OCI-LY3 (cell line): ENCODE results near the gene KANSL1.
"Not testable (repeated sequence)": the region's sequence is repeated elsewhere in the genome, so short reads cannot be mapped to it uniquely, and the experiment has no call there.

Experiments
- H2AFZ ChIP-seq: fragments of 200-600, 300-600 bp; shearing (Covaris generic); 2 replicates; pipeline ENCODE4 v1.6.0; 2014; ENCODE audit warnings: antibody characterized with exemption, low read depth, low read length
- H3K27ac ChIP-seq: fragments of 200-600, 300-600 bp; sonication (generic); 2 replicates; pipeline ENCODE4 v1.5.1; 2014; ENCODE audit warnings: mild to moderate bottlenecking, low read length, moderate library complexity, mixed read lengths
- H3K27me3 ChIP-seq: fragments of 200-600, 300-600 bp; sonication (generic); 2 replicates; pipeline ENCODE4 v1.6.1; 2014; ENCODE audit warnings: low read depth, low read length, mixed read lengths
- H3K36me3 ChIP-seq: fragments of 200-600, 300-600 bp; sonication (generic); replicated peaks from 2 replicates; pipeline ENCODE3; 2014; ENCODE audit warnings: low read depth, low read length, mixed read lengths
- H3K4me1 ChIP-seq: fragments of 300-600, 200-600 bp; sonication (generic); 2 replicates; pipeline ENCODE4 v1.6.1; 2014; ENCODE audit warnings: low read length, mixed read lengths
- H3K4me2 ChIP-seq: fragments of 200-600, 300-600 bp; sonication (generic); 2 replicates; pipeline ENCODE4 v1.6.1; 2014; ENCODE audit warnings: low read length, mixed read lengths
- H3K4me3 ChIP-seq: fragments of 300-600, 200-600 bp; sonication (generic); 2 replicates; pipeline ENCODE4 v1.5.1; 2014; ENCODE audit warnings: antibody characterized with exemption, mild to moderate bottlenecking, low read length, moderate library complexity
- H3K79me2 ChIP-seq: fragments of 300-600, 200-600 bp; shearing (Covaris generic); 2 replicates; pipeline ENCODE4 v1.6.1; 2014; ENCODE audit warnings: mild to moderate bottlenecking, low read length, mixed read lengths
- H3K9ac ChIP-seq: fragments of 300-600, 200-600 bp; shearing (Covaris generic); 2 replicates; pipeline ENCODE4 v1.6.0; 2014; ENCODE audit warnings: mild to moderate bottlenecking, low read length, moderate library complexity
- H3K9me3 ChIP-seq: fragments of 200-600, 300-600 bp; shearing (Covaris generic); 2 replicates; pipeline ENCODE4 v1.6.1; 2014; ENCODE audit warnings: low read length, mixed read lengths; ENCODE audit not compliant: insufficient read depth
- H4K20me1 ChIP-seq: fragments of 200-600, 300-600 bp; sonication (generic); 2 replicates; pipeline ENCODE4 v1.6.1; 2016; ENCODE audit warnings: low read length, mixed read lengths; ENCODE audit not compliant: insufficient read depth
- CTCF ChIP-seq: fragments of 200-600, 300-600 bp; sonication (generic); IDR thresholded peaks from 2 replicates; pipeline ENCODE4 v1.5.1; 2014; ENCODE audit warnings: antibody characterized with exemption, low read length, low read depth
- EZH2phosphoT487 ChIP-seq: fragments of 200-600 bp; shearing (Covaris generic); IDR thresholded peaks from 2 replicates; pipeline ENCODE4 v1.6.1; 2018; ENCODE audit warnings: antibody characterized with exemption, mixed run types, low read depth

The KANSL1 gene

DNA sequence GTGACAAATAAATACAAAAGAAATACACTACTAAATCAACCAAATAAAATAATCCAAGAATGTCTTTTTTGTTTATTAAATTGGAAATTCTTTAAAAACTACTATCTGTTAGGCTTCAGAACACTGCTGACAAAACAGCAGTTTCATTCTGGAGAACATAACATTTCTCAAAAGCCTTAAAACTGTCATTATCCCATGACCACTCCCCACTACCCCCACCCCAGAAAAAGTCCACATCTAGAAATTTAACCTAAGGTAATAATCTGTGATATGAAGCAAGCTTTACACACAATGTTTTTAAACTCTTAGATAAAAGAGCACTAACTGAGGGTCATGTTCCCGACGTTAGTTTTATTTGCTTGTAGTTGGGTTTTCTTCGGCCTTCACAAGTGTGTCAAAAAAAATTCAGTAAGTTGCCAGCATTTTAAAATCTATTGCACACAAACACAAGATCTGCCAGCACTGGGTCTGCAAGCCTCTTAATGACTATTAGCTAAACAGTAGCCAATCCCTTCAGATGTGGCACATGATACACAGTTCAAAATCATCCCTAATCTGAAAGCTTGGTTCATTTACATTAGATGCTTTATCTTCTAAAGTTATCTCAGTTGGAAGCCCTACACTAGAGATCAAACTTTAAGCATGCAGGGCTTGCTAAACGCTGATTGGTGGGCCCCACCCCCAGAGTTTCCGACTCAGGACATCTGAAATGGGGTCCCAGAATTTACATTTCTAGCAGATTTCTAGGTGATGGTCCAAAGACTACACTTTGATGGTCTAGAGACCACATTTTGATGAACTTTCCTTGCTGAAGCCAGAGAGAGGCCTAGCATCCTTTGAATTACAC is 75.2 kb downstream of the KANSL1 start:
- Histone ChIP-seq H3K4me1 (peaks cover 15% of the 10 kb centered on the region), H3K36me3 (no peaks in the 10 kb centered on the region), H3K27ac (no peak overlapping the region), H2AFZ (no peak overlapping the region), H3K9me3 (no peaks in the 10 kb centered on the region), H3K4me3 (no peak overlapping the region), H3K4me2 (no peak overlapping the region), H3K79me2 (peaks cover 100% of the 10 kb centered on the region), H3K9ac (no peak overlapping the region), H4K20me1 (peaks cover 99% of the 10 kb centered on the region), H3K27me3 (no peaks in the 10 kb centered on the region)
- TF ChIP-seq CTCF: no peak

DNA sequence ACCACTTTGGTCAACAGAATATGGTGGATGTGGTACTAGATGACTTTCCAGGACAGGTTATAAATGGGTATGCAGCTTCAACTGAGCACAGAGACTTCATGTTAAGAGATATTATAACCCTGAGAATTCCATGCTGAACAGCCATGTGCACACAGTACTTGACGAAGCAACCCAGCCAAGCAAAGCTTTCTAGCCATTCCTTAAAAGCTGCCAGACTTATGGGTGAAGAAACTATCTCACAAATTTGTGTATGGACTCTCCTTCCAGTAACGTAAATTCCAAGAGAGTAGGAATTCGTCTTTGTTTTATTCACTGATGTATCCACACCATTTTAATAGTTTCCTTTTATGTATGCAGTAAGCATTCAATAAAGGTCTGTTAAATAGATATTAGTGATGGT is 76.1 kb downstream of the KANSL1 start:
- TF ChIP-seq CTCF: no peak
- TF ChIP-seq EZH2phosphoT487: no peak
- no peaks in the 10 kb centered on the region for H3K9me3 ChIP-seq
- no peaks in the 10 kb centered on the region for H3K36me3 ChIP-seq

DNA sequence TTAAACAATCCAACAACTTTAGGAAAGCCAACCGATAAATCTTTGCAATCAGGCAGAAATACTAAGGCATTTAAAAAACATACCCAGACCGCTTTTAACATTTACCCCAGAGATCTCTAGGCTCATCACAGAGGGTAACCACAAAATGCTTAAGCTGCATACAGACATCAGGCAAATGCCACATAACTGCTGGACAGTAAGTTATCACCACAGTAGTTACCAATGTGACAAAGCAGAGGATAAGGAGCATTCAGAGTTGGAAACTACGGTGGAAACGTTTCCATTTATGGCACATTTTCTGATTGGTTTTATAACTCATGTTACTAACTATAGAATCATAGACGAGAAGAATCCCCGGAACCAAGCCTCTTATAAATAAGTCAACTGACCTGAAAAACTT is 77.5 kb downstream of the KANSL1 start:
- H3K4me2 ChIP-seq: no peak overlapping the region
- H4K20me1 ChIP-seq: peaks cover 93% of the 10 kb centered on the region
- peaks cover 99% of the 10 kb centered on the region for H3K79me2 ChIP-seq
- no peak overlapping the region for H3K27ac ChIP-seq
- no peak for TF ChIP-seq EZH2phosphoT487
- TF ChIP-seq CTCF: no peak
- no peak overlapping the region for H3K4me3 ChIP-seq
- H3K9me3 ChIP-seq: no peaks in the 10 kb centered on the region
- H3K36me3 ChIP-seq: no peaks in the 10 kb centered on the region
- 0 out of 2 replicates have a peak, but pooled peaks cover 3% of the 10 kb centered on the region for H3K4me1 ChIP-seq
- no peak overlapping the region for H3K9ac ChIP-seq
- no peak overlapping the region for H2AFZ ChIP-seq
- H3K27me3 ChIP-seq: no peaks in the 10 kb centered on the region

More for the DNA sequence above, 76.1 kb downstream of the KANSL1 start:
- H3K79me2 ChIP-seq: peaks cover 99% of the 10 kb centered on the region
- H3K27me3 ChIP-seq: no peaks in the 10 kb centered on the region
- H3K27ac ChIP-seq: no peak overlapping the region
- no peak overlapping the region for H2AFZ ChIP-seq
- H3K4me3 ChIP-seq: no peak overlapping the region
- peaks cover 10% of the 10 kb centered on the region for H3K4me1 ChIP-seq
- H3K4me2 ChIP-seq: no peak overlapping the region
- peaks cover 94% of the 10 kb centered on the region for H4K20me1 ChIP-seq
- no peak overlapping the region for H3K9ac ChIP-seq

- H3K4me1 ChIP-seq: not testable (repeated sequence)
Observed at GRCh38 chr17:46111236-46111635, 82.0 kb downstream of the KANSL1 start.

More at GRCh38 chr17:46111236-46111635, 82.0 kb downstream of the KANSL1 start:
- Histone ChIP-seq H4K20me1 (peaks cover 93% of the 10 kb centered on the region), H3K79me2 (peaks cover 99% of the 10 kb centered on the region)
- H3K27me3 ChIP-seq, H3K9ac ChIP-seq, H3K4me2 ChIP-seq, H3K9me3 ChIP-seq, H3K4me3 ChIP-seq, H2AFZ ChIP-seq, H3K27ac ChIP-seq, H3K36me3 ChIP-seq: not testable (repeated sequence)
